SK-N-SH (cell line): ENCODE measurements around the gene CTBP2.

Source experiments
- EP300 ChIP-seq, 2 experiments: IDR thresholded peaks; 2 replicates each; pipeline versions ENCODE4 v1.4.0 to v1.6.1; 2012; ENCODE audit warnings: borderline replicate concordance in 1 of 2, low read depth in 1 of 2, low read length in 1 of 2
- MAX ChIP-seq: IDR thresholded peaks from 2 replicates; pipeline ENCODE4 v1.4.0; 2012; ENCODE audit warnings: low read depth
- NFIC ChIP-seq: IDR thresholded peaks from 2 replicates; pipeline ENCODE4 v1.4.0; 2012; ENCODE audit warnings: borderline replicate concordance
- POLR2AphosphoS5 ChIP-seq: IDR thresholded peaks from 2 replicates; pipeline ENCODE4 v1.6.1; 2012; ENCODE audit warnings: low read depth, low read length
- REST ChIP-seq: IDR thresholded peaks from 2 replicates; pipeline ENCODE4 v1.6.1; 2012; ENCODE audit warnings: mild to moderate bottlenecking, low read depth, low read length, moderate library complexity
- RXRA ChIP-seq: IDR thresholded peaks from 2 replicates; pipeline ENCODE4 v1.4.0; 2012; ENCODE audit warnings: low read depth, mild to moderate bottlenecking, borderline replicate concordance
- SIN3A ChIP-seq: IDR thresholded peaks from 2 replicates; pipeline ENCODE4 v1.6.1; 2012; ENCODE audit warnings: low read depth, mild to moderate bottlenecking, low read length, moderate library complexity, borderline replicate concordance
- TAF1 ChIP-seq: IDR thresholded peaks from 2 replicates; pipeline ENCODE4 v1.6.1; 2012; ENCODE audit warnings: low read depth, mild to moderate bottlenecking, low read length, moderate library complexity, borderline replicate concordance
- USF2 ChIP-seq: fragments of 150-350 bp; IDR thresholded peaks from 2 replicates; pipeline ENCODE4 v1.6.1; 2017; ENCODE audit warnings: antibody characterized with exemption, low read length, low read depth, borderline replicate concordance
- YY1 ChIP-seq: IDR thresholded peaks from 2 replicates; pipeline ENCODE4 v1.4.0; 2012; ENCODE audit warnings: low read depth, mild to moderate bottlenecking
- TF ChIP-seq, protein P1 (sequence below): fragments of 200-600 bp; sonication (generic); IDR thresholded peaks from 2 replicates; pipeline ENCODE4 v1.6.1; 2017; ENCODE audit warnings: antibody characterized with exemption, mild to moderate bottlenecking, moderate library complexity
- TF ChIP-seq, protein P2 (sequence below): IDR thresholded peaks from 2 replicates; pipeline ENCODE4; 2012

DNA sequence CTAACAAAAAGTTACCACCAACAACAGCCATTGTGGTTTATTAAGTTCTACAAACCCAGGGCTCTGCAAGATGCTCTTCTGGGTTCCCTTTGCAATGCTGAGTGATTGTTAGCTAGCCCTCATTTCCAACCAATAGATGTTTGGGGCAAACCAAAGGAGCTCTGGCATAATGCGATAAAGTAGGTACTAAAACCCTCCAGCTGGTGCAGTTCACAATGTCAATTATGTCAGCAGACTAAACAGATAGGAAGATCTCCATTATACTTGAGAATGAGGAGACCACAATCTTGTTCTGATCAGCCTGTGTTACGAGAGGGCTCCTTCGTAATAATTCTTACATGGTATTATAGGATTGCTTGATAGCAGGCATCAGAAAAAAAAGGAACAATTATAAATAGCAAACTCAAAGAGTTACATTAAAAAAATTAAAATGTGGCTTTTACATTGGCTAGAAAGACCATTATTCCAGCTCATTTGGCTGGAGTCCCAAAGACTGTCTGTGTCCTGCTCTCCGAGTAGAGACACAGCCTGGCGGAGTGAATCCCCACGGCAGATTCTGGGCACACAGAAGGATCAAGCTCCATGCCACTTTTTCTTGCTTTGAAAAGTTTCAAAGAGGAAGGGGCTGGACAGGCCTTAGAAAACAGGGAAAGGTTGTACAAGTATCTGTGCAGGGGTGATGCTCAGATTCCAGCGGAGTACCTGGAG, 124.6 kb downstream of the CTBP2 start:
- no peak for TF ChIP-seq MAX
- TF ChIP-seq, protein P1, sequence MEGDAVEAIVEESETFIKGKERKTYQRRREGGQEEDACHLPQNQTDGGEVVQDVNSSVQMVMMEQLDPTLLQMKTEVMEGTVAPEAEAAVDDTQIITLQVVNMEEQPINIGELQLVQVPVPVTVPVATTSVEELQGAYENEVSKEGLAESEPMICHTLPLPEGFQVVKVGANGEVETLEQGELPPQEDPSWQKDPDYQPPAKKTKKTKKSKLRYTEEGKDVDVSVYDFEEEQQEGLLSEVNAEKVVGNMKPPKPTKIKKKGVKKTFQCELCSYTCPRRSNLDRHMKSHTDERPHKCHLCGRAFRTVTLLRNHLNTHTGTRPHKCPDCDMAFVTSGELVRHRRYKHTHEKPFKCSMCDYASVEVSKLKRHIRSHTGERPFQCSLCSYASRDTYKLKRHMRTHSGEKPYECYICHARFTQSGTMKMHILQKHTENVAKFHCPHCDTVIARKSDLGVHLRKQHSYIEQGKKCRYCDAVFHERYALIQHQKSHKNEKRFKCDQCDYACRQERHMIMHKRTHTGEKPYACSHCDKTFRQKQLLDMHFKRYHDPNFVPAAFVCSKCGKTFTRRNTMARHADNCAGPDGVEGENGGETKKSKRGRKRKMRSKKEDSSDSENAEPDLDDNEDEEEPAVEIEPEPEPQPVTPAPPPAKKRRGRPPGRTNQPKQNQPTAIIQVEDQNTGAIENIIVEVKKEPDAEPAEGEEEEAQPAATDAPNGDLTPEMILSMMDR, result no peak
- TF ChIP-seq TAF1, result no peak
- TF ChIP-seq USF2, result no peak
- no peak for TF ChIP-seq RXRA
- TF ChIP-seq EP300 (IDR thresholded peaks at IDR 0.05; ENCODE audit: borderline replicate concordance in 1 of 2, low read depth in 1 of 2, low read length in 1 of 2), result peak in 1 of 2 experiments; percentile 45; a peak in 2 of 4 replicates
- no peak for TF ChIP-seq REST
- TF ChIP-seq YY1, result no peak
- no peak for TF ChIP-seq POLR2AphosphoS5
- no peak for TF ChIP-seq SIN3A
- TF ChIP-seq NFIC, result no peak
- TF ChIP-seq, protein P2, sequence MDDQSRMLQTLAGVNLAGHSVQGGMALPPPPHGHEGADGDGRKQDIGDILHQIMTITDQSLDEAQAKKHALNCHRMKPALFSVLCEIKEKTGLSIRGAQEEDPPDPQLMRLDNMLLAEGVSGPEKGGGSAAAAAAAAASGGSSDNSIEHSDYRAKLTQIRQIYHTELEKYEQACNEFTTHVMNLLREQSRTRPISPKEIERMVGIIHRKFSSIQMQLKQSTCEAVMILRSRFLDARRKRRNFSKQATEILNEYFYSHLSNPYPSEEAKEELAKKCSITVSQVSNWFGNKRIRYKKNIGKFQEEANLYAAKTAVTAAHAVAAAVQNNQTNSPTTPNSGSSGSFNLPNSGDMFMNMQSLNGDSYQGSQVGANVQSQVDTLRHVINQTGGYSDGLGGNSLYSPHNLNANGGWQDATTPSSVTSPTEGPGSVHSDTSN, result no peak
